Activated CD4-positive, alpha-beta T cell treated with anti-CD3 and anti-CD28 coated beads, Interleukin-2, amount 50 U/mL, for 16 hours (primary cell): ENCODE data around the gene PCDHGA3.
"Not testable (repeated sequence)": the region's sequence is repeated elsewhere in the genome, so short reads cannot be mapped to it uniquely, and the experiment has no call there.

Source experiments
- DNase-seq: peaks from one replicate; pipeline ENCODE4 v3.0.0-alpha.2; 2020

PCDHGA3 gene

GRCh38 chr5:141343242-141343952, at the start of gene PCDHGA3:
Gene PCDHGA3 (plus strand): TSS chr5:141343829. CDS start chr5:141344034, 205 bp downstream.
- DNase-seq, result no peak

GRCh38 chr5:141298376-141298775, 45.3 kb upstream of the PCDHGA3 start:
- DNase-seq, result no peak

GRCh38 chr5:141303756-141304155, 39.9 kb upstream of the PCDHGA3 start, which contains the start of gene SLC25A2:
Gene SLC25A2 (minus strand): TSS chr5:141304049. CDS start chr5:141303865, 184 bp downstream.
- no peak for DNase-seq

GRCh38 chr5:141306630-141307029, 37.0 kb upstream of the PCDHGA3 start:
- no peak for DNase-seq

GRCh38 chr5:141313711-141314110, 29.9 kb upstream of the PCDHGA3 start:
- no peak for DNase-seq

- DNase-seq, result not testable (repeated sequence)
Observed at GRCh38 chr5:141316963-141317362, 26.7 kb upstream of the PCDHGA3 start.

GRCh38 chr5:141319202-141319601, 24.4 kb upstream of the PCDHGA3 start:
- DNase-seq, result no peak

- no peak for DNase-seq
Observed at GRCh38 chr5:141319699-141320098, 23.9 kb upstream of the PCDHGA3 start.

- DNase-seq, result peak; percentile 93
Observed at GRCh38 chr5:141320225-141321169, 23.1 kb upstream of the PCDHGA3 start, which contains the start of gene TAF7. Gene TAF7 (minus strand): TSS chr5:141320784. CDS start chr5:141320044, 740 bp downstream.

- no peak for DNase-seq
Observed at GRCh38 chr5:141322261-141322660, 21.4 kb upstream of the PCDHGA3 start.

- DNase-seq, result peak; percentile 60
Observed at GRCh38 chr5:141326088-141326854, 17.4 kb upstream of the PCDHGA3 start.

GRCh38 chr5:141328231-141328630, 15.4 kb upstream of the PCDHGA3 start:
- DNase-seq, result no peak

GRCh38 chr5:141330299-141331080, 13.1 kb upstream of the PCDHGA3 start, which contains the start of gene PCDHGA1:
Gene PCDHGA1 (plus strand): TSS chr5:141330514.
- DNase-seq, result no peak

- not testable (repeated sequence) for DNase-seq
Observed at GRCh38 chr5:141332571-141332970, 11.1 kb upstream of the PCDHGA3 start.

- peak; percentile 24 for DNase-seq
Observed at GRCh38 chr5:141338538-141339306, 4.9 kb upstream of the PCDHGA3 start, which contains the start of gene PCDHGA2. Gene PCDHGA2 (plus strand): TSS chr5:141338760.

- not testable (repeated sequence) for DNase-seq
Observed at GRCh38 chr5:141340781-141341354, 2.8 kb upstream of the PCDHGA3 start.

- no peak for DNase-seq
Observed at GRCh38 chr5:141342773-141343172, 856 bp upstream of the PCDHGA3 start.

- no peak for DNase-seq
Observed at GRCh38 chr5:141343953-141344463, 379 bp downstream of the PCDHGA3 start.

- DNase-seq, result no peak
Observed at GRCh38 chr5:141345327-141345726, 1.7 kb downstream of the PCDHGA3 start.

- not testable (repeated sequence) for DNase-seq
Observed at GRCh38 chr5:141346017-141346416, 2.4 kb downstream of the PCDHGA3 start.
